Activated CD8-positive, alpha-beta memory T cell treated with anti-CD3 and anti-CD28 coated beads, Interleukin-2, amount 50 U/mL, for 24 hours (primary cell): ENCODE data around the gene MAPK7.

Experiments
- DNase-seq: peaks from one replicate; pipeline ENCODE4 v3.0.0-alpha.2; 2020; ENCODE audit errors: extremely low read depth

The MAPK7 gene

GRCh38 chr17:19415806-19416775 is 37.8 kb downstream of the MAPK7 start:
- DNase-seq: no peak

DNA sequence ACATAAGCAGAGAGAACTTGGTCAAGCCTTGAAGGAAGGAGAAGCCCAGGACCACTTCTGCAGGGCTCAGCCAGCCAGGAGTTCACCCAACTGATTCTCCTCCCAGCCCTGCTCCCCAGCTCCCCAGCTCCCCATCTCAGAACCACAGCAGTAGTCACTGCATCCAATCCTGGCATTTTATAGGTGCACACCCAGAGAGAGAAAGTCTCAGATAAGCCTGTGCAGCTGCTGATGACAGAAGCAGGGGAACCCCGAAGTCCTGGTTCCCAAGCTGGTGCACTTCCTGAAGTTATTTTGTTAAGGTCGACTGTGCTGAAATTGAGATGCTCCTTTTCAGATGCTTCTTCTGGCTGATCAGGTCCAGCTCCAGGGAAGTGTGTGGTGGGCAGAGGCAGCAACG is 39.3 kb downstream of the MAPK7 start:
- DNase-seq: no peak

DNA sequence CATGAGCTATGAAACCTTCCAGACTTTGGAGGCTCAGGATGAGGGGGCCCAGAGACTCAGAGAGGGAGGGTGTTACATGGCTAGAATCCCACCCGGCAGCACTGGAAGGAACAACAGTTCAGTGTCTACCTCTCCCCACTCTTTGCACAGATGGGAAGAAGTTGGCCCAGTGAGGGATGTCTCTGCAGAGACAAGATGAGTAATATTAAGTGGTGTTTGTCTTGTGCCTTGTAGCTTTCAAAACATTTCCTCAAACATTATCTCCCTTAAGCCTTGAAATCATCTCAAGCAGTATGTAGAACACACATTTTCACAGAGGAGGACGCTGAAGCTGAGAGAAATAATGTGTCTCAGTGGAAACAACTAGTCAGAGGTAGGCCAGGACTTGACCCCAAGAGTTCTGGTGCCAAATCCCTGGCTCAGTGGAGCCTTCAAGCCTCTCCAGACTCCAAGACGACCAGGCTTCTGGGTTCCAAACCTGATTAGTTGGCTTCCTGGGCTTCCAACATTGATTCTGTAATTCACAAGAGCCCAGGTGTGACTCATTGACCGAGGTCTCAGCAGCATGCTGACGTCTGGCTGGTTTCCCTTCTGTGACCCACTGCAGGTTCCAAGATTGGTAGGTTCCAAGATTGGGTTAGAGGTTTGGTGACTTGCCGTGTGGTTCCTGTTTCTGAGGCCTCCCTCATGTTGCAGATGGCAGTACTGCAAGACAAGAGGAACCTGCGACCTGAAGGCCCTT is 40.1 kb downstream of the MAPK7 start:
- DNase-seq: no peak

DNA sequence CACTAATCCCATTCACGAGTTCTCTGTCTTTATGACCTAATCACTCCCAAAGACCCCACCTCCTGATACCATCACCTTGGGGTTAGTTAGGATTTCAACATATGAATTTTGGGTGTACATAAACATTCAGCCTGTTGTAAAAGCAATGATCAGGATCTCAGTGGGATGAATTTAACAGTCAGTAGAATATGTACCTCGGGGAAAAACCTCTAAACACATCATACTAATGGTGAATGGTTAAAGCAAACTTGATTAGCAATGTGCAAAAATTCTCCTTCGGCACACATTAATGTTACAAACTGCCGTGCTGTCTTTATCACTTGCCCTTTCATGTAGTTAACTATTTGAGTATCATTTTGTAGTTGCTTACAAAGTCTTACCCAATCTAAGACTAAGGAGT is 42.9 kb downstream of the MAPK7 start:
- no peak for DNase-seq

DNA sequence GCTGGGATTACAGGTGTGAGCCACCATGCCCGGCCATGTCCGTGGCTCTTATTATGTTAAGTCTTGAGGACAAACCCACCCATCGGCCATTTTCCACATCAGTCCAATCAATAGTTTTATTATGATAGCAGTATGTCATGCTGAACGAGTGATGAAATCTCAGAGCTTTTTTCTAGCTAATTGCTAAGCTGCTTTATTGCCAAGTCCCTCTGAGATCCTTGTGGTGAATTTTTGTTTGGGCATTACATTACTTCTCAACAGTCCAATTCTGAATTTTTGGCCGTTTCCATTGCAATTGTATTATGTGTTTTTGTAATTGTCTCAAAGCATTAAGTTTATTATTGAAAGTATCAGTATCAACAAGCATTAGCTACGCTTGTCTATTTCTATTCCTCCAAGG is 43.6 kb downstream of the MAPK7 start:
- DNase-seq: no peak

- DNase-seq: no peak
Observed at GRCh38 chr17:19424934-19425868, 46.9 kb downstream of the MAPK7 start.

- no peak for DNase-seq
Observed at GRCh38 chr17:19426631-19427030, 48.3 kb downstream of the MAPK7 start.

DNA sequence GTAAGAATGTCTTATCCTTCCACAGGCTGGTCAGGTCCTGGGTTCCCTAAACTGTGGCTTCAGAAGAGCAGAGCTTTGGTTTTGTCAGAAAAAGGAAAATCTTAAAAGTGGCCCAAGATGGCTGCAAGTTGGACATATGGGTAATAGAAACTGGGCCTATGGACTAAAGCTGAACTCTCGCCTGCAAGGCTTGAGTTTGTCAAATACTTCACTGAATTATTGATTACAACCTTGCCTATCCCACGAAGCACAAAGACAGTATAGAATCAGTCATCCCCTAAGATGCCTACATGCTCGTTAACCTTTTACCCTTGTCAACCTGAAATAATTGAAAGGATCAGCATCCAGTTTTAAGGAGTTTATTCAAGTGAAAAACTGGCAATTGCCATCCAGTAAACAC is 53.4 kb downstream of the MAPK7 start:
- no peak for DNase-seq
